Fibroblast of lung (primary cell): Measurements from ENCODE around the gene STPG3. TPM values are rescaled to one million over a fixed set of nuclear protein-coding genes. Genes with fewer than 3 reads are reported as not detected.
A peak's percentile ranks its signal among the peaks of the same experiment; 100 is the strongest.

Experiments used
- DNase-seq, 2 donors: peaks; one replicate each; pipeline versions ENCODE4 v3.0.0 to v3.0.0-alpha.2; 2010; ENCODE audit warnings: low read depth in 2 of 2
- H2AFZ ChIP-seq: 2 replicates; pipeline ENCODE4 v1.5.1; 2012; ENCODE audit warnings: low read length, control low read depth, inconsistent platforms
- H3K27ac ChIP-seq: 2 replicates; pipeline ENCODE4 v1.5.1; 2011; ENCODE audit warnings: low read length, control low read depth; ENCODE audit not compliant: insufficient read depth
- H3K27me3 ChIP-seq: 2 replicates; pipeline ENCODE4 v1.5.1; 2011; ENCODE audit warnings: mild to moderate bottlenecking, low read length; ENCODE audit not compliant: control insufficient read depth, insufficient read depth
- H3K36me3 ChIP-seq: 2 replicates; pipeline ENCODE4 v1.5.1; 2011; ENCODE audit warnings: low read length; ENCODE audit not compliant: control insufficient read depth, insufficient read depth
- H3K4me1 ChIP-seq: 2 replicates; pipeline ENCODE4 v1.5.1; 2011; ENCODE audit warnings: low read length; ENCODE audit not compliant: control insufficient read depth, insufficient read depth; ENCODE audit errors: extremely low read depth
- H3K4me2 ChIP-seq: 2 replicates; pipeline ENCODE4 v1.5.1; 2011; ENCODE audit warnings: low read length, control low read depth; ENCODE audit not compliant: insufficient read depth; ENCODE audit errors: extremely low read depth
- H3K4me3 ChIP-seq, 4 experiments: fragments of 200-600 bp in 1 of 4; sonication (generic) in 1 of 4; replicated peaks in 1 of 4; 2 replicates each; pipeline ENCODE4 v1.5.1; 2011 to 2016; ENCODE audit warnings: low read length in 4 of 4, low read depth in 3 of 4, mild to moderate bottlenecking in 3 of 4, control low read depth in 2 of 4, inconsistent platforms in 1 of 4, mixed read lengths in 1 of 4; ENCODE audit not compliant: insufficient read depth in 1 of 4; ENCODE audit errors: control extremely low read depth in 1 of 4
- H3K79me2 ChIP-seq: 2 replicates; pipeline ENCODE4 v1.5.1; 2012; ENCODE audit warnings: mild to moderate bottlenecking, low read length, inconsistent platforms; ENCODE audit not compliant: control insufficient read depth, insufficient read depth
- H3K9ac ChIP-seq: 2 replicates; pipeline ENCODE4 v1.5.1; 2011; ENCODE audit warnings: mild to moderate bottlenecking, low read length, control low read depth; ENCODE audit not compliant: insufficient read depth
- H3K9me3 ChIP-seq: 2 replicates; pipeline ENCODE4 v1.5.1; 2012; ENCODE audit warnings: low read depth, low read length; ENCODE audit not compliant: control insufficient read depth, insufficient read depth
- H4K20me1 ChIP-seq: 2 replicates; pipeline ENCODE4 v1.5.1; 2011; ENCODE audit warnings: low read length; ENCODE audit not compliant: control insufficient read depth, insufficient read depth; ENCODE audit errors: extremely low read depth
- EZH2 ChIP-seq: IDR thresholded peaks from 2 replicates; pipeline ENCODE4 v1.5.1; 2012; ENCODE audit warnings: low read length, control low read depth, mild to moderate bottlenecking; ENCODE audit errors: missing control alignments
- polyA plus RNA-seq, 2 donors: library from polyadenylated mRNA; depleted of rRNA in 1 of 2; stranded (reverse) in 1 of 2; unstranded in 1 of 2; fragments of >200 nt; gene quantifications; 2 replicates each; pipeline ENCODE4 v1.2.1, GENCODE V29; 2011 to 2012; ENCODE audit warnings: missing spikeins in 1 of 2
- total RNA-seq: library from RNA; depleted of rRNA; stranded (reverse); fragments of >200 nt; gene quantifications from 2 replicates; pipeline ENCODE4 v1.2.1, GENCODE V29; 2014
- TF ChIP-seq, protein P1 (sequence below), 2 donors: IDR thresholded peaks in 1 of 2; conservative IDR thresholded peaks in 1 of 2; 1 replicate in 1 of 2; 2 replicates in 1 of 2; pipeline ENCODE4 v1.5.1; 2011 to 2012; ENCODE audit warnings: low read length in 2 of 2, control low read depth in 1 of 2, inconsistent platforms in 1 of 2, low read depth in 1 of 2, mild to moderate bottlenecking in 1 of 2

STPG3 gene
- total and polyA plus RNA-seq, 2 donors (not counting 1 experiment from before 2014, with no cell fraction given): not detected

DNA sequence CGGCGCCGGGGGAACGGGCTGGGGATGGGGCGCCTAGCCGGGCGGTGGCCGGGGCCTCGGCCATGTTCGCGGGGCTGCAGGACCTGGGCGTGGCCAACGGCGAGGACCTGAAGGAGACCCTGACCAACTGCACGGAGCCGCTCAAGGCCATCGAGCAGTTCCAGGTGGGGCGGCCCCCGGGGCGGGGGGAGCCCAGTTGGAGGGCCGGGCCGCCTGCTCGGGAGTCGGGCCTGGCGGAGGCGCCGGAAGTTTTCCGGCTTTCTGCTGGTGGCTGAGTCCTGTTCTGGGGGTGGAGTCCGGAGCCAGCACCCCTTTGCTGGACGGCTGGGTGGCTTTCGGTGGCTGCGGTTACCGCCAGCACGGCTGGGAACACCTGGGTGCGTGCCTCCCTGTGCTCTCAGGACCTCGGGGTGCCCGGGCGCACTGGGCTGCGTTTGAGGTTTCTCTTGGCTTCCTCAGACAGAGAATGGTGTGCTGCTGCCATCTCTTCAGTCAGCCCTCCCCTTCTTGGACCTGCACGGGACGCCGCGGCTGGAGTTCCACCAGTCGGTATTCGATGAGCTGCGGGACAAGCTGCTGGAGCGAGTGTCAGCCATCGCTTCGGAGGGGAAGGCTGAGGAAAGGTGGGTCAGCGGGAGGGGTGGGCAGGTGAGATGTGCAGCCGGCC is 4.5 kb downstream of the STPG3 start:
- Histone ChIP-seq H3K4me1 (peaks cover 10% of the 10 kb centered on the region), H2AFZ (peak overlapping the region; percentile 62), H3K27ac (peak overlapping the region; percentile 13), H3K79me2 (peaks cover 21% of the 10 kb centered on the region), H4K20me1 (no peaks in the 10 kb centered on the region), H3K9me3 (no peaks in the 10 kb centered on the region), H3K27me3 (no peaks in the 10 kb centered on the region), H3K4me3 (peak overlapping the region; percentile 68 to 96 (median 82)), H3K9ac (peak overlapping the region; percentile 48), H3K4me2 (peak overlapping the region; percentile 97), H3K36me3 (peaks cover 10% of the 10 kb centered on the region)
- no peak for TF ChIP-seq EZH2
- TF ChIP-seq, protein P1, sequence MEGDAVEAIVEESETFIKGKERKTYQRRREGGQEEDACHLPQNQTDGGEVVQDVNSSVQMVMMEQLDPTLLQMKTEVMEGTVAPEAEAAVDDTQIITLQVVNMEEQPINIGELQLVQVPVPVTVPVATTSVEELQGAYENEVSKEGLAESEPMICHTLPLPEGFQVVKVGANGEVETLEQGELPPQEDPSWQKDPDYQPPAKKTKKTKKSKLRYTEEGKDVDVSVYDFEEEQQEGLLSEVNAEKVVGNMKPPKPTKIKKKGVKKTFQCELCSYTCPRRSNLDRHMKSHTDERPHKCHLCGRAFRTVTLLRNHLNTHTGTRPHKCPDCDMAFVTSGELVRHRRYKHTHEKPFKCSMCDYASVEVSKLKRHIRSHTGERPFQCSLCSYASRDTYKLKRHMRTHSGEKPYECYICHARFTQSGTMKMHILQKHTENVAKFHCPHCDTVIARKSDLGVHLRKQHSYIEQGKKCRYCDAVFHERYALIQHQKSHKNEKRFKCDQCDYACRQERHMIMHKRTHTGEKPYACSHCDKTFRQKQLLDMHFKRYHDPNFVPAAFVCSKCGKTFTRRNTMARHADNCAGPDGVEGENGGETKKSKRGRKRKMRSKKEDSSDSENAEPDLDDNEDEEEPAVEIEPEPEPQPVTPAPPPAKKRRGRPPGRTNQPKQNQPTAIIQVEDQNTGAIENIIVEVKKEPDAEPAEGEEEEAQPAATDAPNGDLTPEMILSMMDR (conservative IDR thresholded peaks at IDR 0.05 in 1 of 2, IDR thresholded peaks at IDR 0.05 in 1 of 2; ENCODE audit: low read depth in 1 of 2, low read length in 2 of 2): no peak
- peak; percentile 28 to 33 for DNase-seq

DNA sequence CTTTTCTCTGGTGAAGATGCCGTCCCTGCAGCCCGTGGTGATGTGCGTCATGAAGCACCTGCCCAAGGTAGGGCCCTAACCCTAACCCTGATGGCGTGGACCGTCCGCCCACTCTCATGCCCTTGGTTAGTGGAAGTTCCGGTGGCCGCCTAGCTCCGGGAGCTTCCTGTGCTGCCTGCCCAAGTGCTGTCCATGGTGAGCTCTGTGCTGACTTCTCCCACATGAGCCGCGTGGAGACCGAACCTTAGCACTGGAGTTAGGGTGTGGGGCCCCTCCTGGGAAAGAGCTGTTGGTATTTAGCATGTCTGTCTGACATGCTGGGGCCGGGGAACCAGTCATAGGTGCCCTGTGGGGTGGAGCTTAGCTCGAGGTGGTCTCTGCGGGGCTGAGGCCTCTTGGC is 5.3 kb downstream of the STPG3 start:
- peak overlapping the region; percentile 48 for H3K9ac ChIP-seq
- H3K79me2 ChIP-seq: peaks cover 21% of the 10 kb centered on the region
- no peak for DNase-seq

DNA sequence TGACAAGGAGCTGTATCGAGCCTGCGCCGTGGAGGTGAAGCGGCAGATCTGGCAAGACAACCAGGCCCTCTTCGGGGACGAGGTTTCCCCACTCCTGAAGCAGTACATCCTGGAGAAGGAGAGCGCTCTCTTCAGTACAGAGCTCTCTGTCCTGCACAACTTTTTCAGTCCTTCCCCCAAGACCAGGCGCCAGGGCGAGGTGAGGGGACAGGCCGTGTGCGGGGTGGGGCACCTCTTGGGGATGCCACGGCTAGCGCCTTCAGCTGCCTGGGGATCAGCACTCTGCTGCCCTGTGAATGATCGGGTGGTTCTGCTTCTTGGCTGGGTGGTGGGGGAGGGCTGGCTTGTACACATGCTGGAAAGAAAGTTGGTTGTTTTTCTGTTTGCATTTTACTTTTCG is 5.8 kb downstream of the STPG3 start:
- peak overlapping the region; percentile 97 for H3K4me2 ChIP-seq
- H3K79me2 ChIP-seq: peaks cover 21% of the 10 kb centered on the region
- no peaks in the 10 kb centered on the region for H3K27me3 ChIP-seq
- no peak overlapping the region for H3K9ac ChIP-seq
- no peaks in the 10 kb centered on the region for H4K20me1 ChIP-seq
- no peak for DNase-seq
- peaks cover 10% of the 10 kb centered on the region for H3K36me3 ChIP-seq
- peaks cover 10% of the 10 kb centered on the region for H3K4me1 ChIP-seq
- H2AFZ ChIP-seq: no peak overlapping the region
- no peak for TF ChIP-seq EZH2
- TF ChIP-seq, protein P1 (conservative IDR thresholded peaks at IDR 0.05 in 1 of 2, IDR thresholded peaks at IDR 0.05 in 1 of 2; ENCODE audit: low read depth in 1 of 2, low read length in 2 of 2): no peak
- H3K4me3 ChIP-seq: peak overlapping the region in 2 of 4 experiments; percentile 93 to 96
- H3K9me3 ChIP-seq: no peaks in the 10 kb centered on the region
- H3K27ac ChIP-seq: no peak overlapping the region

More for the DNA sequence above, 5.3 kb downstream of the STPG3 start:
- TF ChIP-seq, protein P1 (conservative IDR thresholded peaks at IDR 0.05 in 1 of 2, IDR thresholded peaks at IDR 0.05 in 1 of 2; ENCODE audit: low read depth in 1 of 2, low read length in 2 of 2): no peak
- TF ChIP-seq EZH2: no peak
- Histone ChIP-seq H4K20me1 (no peaks in the 10 kb centered on the region), H3K36me3 (peaks cover 10% of the 10 kb centered on the region), H3K27ac (peak overlapping the region; percentile 5), H3K4me1 (peaks cover 10% of the 10 kb centered on the region), H3K4me2 (peak overlapping the region; percentile 97), H3K4me3 (peak overlapping the region; percentile 68 to 96 (median 82)), H3K9me3 (no peaks in the 10 kb centered on the region), H2AFZ (no peak overlapping the region), H3K27me3 (no peaks in the 10 kb centered on the region)
